ENCODE results near the gene ANAPC1. TPM values are rescaled to one million over a fixed set of nuclear protein-coding genes. Genes with fewer than 3 reads are reported as not detected.
"Not testable (repeated sequence)": the region's sequence is repeated elsewhere in the genome, so short reads cannot be mapped to it uniquely, and the experiment has no call there.

ANAPC1 gene
- total RNA-seq, 1 experiment from 2014 or later, result 97.2 TPM

DNA sequence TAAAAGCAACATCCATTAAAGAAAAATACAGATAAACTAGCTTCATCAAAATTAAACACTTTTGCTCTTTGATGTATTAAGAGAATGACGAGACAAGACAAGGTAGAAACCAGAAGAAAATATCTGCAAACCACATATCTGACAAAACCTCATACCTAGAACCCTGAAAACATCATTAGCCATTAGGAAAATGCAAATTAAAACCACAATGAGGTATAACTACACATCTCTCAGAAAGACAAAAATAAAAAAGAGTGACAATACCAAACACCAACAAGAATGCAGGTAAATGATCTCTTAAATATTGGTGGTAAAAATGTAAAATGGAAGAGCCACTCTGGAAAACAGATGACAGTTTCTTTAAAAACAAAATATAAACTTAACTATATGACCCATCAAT is 53.5 kb downstream of the ANAPC1 start:
- DNase-seq (ENCODE audit: extremely low read depth, low read depth), result not testable (repeated sequence)

GRCh38 chr2:111828217-111828766 is 55.7 kb downstream of the ANAPC1 start:
- not testable (repeated sequence) for DNase-seq (ENCODE audit: extremely low read depth, low read depth)

- DNase-seq (ENCODE audit: extremely low read depth, low read depth), result not testable (repeated sequence)
Measured at GRCh38 chr2:111812970-111813622, 70.9 kb downstream of the ANAPC1 start.

- DNase-seq (ENCODE audit: extremely low read depth, low read depth), result not testable (repeated sequence)
Measured at GRCh38 chr2:111790633-111791032, 93.4 kb downstream of the ANAPC1 start.

GRCh38 chr2:111784081-111784480 is 99.9 kb downstream of the ANAPC1 start:
- not testable (repeated sequence) for DNase-seq (ENCODE audit: extremely low read depth, low read depth)

- DNase-seq (ENCODE audit: extremely low read depth, low read depth), result not testable (repeated sequence)
Measured at GRCh38 chr2:111782195-111782594, 101.8 kb downstream of the ANAPC1 start.

- not testable (repeated sequence) for DNase-seq (ENCODE audit: extremely low read depth, low read depth)
Measured at GRCh38 chr2:111781443-111782094, 102.4 kb downstream of the ANAPC1 start.

GRCh38 chr2:111777155-111777554 is 106.8 kb downstream of the ANAPC1 start:
- not testable (repeated sequence) for DNase-seq (ENCODE audit: extremely low read depth, low read depth)

DNA sequence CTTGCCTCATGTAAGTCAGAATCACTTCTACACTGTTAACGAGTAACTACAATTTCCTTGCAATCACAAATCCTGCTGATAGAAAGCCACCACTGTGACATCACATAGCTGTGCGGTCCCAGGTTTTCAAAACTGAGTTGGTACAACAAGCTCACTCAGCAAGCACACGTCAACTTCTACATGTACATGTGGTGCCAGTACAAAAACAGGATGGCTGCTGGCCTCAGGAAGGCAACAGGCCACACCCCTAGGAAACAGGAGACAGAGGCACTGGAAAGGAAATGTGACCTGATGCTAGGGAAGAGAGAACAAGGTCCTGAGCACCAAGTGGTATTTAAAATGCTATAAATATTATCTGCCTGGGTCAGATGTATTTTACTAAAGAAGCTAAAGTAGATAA is 107.7 kb downstream of the ANAPC1 start:
- DNase-seq (ENCODE audit: extremely low read depth, low read depth), result not testable (repeated sequence)

- DNase-seq (ENCODE audit: extremely low read depth, low read depth), result not testable (repeated sequence)
Measured at GRCh38 chr2:111772180-111772579, 111.8 kb downstream of the ANAPC1 start.

- not testable (repeated sequence) for DNase-seq (ENCODE audit: extremely low read depth, low read depth)
Measured at GRCh38 chr2:111770916-111771658, 112.9 kb downstream of the ANAPC1 start.

DNA sequence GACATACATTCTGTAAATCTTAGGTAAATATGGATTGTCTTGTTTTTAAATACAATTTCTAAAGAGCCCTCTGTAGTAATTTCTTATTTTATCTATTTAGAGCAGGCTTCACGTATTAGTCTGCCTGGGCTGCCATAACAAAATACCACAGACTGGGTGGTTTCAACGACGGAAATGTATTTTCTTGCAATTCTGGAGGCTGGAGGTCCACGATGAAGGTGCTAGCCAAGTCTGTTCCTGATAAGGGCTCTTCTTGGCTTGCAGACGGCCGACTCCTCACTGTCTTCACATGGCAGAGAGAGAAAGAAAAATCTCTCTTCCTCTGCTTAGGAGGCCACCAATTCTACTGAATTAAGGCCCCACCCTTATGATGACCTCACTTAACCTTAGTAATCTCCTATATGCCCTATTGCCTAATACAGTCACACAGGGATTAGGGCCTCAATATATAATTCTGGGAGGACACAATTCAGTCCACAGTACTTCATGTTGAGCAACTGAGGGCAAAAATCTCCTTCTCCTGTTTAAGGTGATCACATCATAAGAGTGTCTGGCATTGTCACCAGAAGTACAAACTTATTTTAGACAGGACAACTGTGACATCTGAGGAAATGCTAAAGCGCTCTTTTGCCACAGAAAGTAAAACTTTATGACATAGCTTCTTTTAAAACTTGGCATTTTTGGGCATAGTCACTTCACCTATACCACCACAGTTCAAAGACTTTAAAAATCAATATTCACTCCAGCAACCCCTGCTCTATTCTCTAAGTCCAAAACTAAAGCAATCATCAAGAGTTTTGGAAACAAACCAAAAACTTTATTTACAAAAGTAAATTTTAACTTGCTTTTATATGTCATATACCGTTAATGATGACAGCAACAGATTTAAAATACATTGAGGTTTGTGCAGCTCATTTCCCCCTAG is 115.5 kb downstream of the ANAPC1 start:
- not testable (repeated sequence) for DNase-seq (ENCODE audit: extremely low read depth, low read depth)

- not testable (repeated sequence) for DNase-seq (ENCODE audit: extremely low read depth, low read depth)
Measured at GRCh38 chr2:111767087-111767486, 116.9 kb downstream of the ANAPC1 start.

DNA sequence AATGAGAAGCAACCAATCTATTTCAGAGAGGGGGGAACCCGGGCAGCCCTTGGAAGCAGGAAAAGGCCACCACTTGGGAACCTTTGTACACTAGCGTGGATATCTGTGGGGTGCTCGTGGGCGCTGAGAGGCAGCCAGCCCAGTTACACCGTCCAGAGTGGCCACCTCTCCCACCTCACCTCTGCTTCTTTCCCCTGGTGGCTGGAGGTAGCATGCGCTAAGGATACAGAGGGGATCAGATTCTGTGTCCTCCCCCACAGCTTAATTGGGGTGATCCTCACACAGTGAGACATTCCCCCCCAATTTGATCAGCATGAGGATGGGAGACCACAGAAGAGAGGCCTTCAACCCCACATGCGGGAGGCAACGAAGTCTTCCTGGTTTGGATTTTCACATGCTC is 117.7 kb downstream of the ANAPC1 start:
- DNase-seq (ENCODE audit: extremely low read depth, low read depth), result not testable (repeated sequence)

DNA sequence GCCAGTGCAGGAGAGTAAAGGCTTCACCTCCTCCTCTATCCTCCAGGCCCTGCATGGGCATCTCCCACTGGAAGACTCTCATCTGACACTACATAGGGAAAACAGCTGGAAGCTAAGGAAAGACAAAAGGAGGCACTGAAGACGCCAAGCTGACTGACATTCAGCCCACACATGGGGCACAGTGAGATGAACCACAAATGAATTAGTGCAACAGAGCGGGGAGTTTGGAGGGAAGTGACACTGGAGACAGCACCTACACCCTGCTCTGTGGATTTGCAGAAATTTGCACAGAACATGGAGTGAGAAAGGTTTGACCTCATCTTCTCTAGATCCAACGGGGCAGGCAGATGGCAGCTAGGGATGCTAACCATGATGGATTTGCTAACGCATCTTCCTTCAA is 119.8 kb downstream of the ANAPC1 start:
- DNase-seq (ENCODE audit: extremely low read depth, low read depth), result not testable (repeated sequence)

DNA sequence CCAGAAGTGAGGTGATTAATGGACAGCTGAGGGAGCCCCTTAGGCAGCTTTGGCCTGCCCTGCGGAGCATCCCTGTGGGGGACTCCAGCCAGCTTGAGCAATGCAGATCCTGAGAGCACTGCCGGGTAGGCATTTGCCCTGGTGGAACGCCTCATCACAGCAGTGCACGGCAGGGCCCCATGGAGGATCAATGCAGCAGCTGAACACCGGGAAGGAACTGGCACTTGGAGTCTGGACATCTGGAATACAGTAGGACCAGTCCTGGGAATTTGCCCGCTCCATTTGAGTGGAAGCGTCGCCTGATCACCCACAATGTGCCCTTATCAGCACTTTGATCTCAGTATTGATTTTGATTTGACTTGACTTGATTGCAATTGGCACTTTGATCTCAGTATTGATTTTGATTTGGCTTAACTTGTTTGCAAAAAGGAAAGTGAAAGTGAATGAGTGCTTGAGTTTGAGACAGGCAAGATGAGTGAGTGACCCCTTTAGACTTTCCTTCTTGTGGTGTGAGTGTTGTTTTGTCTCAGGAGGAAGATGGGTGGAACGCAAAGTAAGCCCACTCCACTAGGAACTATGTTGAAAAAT is 123.2 kb downstream of the ANAPC1 start:
- DNase-seq (ENCODE audit: extremely low read depth, low read depth), result not testable (repeated sequence)

DNA sequence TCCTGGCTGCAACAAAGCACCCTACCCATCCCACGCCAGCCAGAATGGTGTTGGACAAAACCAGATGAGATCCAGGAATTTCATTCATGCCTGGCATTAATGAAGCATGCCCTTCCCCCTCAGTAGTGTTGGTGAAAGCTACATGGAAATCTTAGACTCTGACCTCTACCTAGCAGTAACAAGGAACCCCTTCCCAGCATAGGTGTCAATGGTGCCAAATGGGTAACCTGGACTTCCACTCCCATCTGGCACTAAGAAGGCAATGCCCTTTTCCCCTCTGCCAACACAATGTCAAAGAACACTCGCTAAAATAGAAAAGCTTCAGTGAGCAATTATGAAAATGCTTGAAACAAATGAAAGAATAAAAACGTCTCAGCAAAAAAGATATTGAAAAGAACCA is 131.5 kb downstream of the ANAPC1 start:
- not testable (repeated sequence) for DNase-seq (ENCODE audit: extremely low read depth, low read depth)

- not testable (repeated sequence) for DNase-seq (ENCODE audit: extremely low read depth, low read depth)
Measured at GRCh38 chr2:111750641-111751040, 133.4 kb downstream of the ANAPC1 start.

- DNase-seq (ENCODE audit: extremely low read depth, low read depth), result not testable (repeated sequence)
Measured at GRCh38 chr2:111748429-111748828, 135.6 kb downstream of the ANAPC1 start.

All from NCI-H460 (cell line).